Fibroblast of skin of right biceps (primary cell): ENCODE measurements around the gene HTR3A.

ENCODE experiments used
- DNase-seq: peaks from one replicate; pipeline ENCODE4 v3.0.0-alpha.2; 2013

HTR3A gene

GRCh38 chr11:113980785-113981184 lies 5.9 kb downstream of the HTR3A start:
- no peak for DNase-seq

- DNase-seq, result no peak
These were observed 7.4 kb downstream of the HTR3A start for GRCh38 chr11:113982306-113982705.

DNA sequence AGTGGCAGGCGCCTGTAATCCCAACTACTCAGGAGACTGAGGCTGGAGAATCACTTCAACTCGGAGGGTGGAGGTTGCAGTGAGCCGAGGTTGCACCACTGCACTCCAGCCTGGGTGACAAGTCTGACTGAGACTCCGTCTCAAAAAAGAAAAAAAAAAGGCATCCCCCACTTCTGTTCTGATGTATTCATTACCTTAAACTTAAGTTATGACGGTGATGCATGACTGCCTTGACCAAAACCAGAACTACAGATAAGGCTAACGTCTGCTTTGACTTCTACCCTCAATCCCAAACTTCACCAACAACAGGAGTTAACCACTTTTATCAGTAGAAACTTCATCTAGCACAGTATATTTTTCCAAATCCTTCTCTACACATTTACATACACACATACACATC lies 9.9 kb downstream of the HTR3A start:
- no peak for DNase-seq

GRCh38 chr11:113985906-113986305 lies 11.0 kb downstream of the HTR3A start:
- no peak for DNase-seq

DNA sequence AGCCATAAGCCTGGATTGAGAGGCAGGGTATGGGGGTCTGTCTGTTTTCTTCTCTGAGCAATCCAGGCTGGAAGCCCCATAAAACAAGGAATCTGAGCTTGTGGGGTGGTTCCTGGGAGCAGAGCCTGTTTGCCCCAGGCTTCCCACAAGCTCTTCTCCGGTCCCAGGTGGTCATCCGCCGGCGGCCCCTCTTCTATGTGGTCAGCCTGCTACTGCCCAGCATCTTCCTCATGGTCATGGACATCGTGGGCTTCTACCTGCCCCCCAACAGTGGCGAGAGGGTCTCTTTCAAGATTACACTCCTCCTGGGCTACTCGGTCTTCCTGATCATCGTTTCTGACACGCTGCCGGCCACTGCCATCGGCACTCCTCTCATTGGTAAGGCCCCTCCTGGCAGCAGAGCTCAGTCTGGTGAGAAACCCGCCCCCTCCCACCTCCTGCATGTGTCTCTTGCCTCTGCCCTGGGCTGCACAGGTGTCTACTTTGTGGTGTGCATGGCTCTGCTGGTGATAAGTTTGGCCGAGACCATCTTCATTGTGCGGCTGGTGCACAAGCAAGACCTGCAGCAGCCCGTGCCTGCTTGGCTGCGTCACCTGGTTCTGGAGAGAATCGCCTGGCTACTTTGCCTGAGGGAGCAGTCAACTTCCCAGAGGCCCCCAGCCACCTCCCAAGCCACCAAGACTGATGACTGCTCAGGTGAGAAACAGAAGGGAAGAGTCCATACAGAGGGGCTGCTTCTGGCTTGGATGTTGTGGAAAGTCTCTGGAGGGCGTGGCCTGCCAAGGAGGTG lies 11.6 kb downstream of the HTR3A start:
- no peak for DNase-seq

DNA sequence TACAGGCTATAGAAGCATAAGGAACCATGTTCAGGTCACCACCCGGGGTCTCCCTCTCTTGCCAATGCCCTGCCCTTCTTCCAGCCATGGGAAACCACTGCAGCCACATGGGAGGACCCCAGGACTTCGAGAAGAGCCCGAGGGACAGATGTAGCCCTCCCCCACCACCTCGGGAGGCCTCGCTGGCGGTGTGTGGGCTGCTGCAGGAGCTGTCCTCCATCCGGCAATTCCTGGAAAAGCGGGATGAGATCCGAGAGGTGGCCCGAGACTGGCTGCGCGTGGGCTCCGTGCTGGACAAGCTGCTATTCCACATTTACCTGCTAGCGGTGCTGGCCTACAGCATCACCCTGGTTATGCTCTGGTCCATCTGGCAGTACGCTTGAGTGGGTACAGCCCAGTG lies 14.5 kb downstream of the HTR3A start:
- DNase-seq, result no peak

- DNase-seq, result no peak
These were observed 15.0 kb downstream of the HTR3A start for GRCh38 chr11:113989916-113990315.

GRCh38 chr11:113991170-113991569 lies 16.3 kb downstream of the HTR3A start:
- DNase-seq, result peak; percentile 33

DNA sequence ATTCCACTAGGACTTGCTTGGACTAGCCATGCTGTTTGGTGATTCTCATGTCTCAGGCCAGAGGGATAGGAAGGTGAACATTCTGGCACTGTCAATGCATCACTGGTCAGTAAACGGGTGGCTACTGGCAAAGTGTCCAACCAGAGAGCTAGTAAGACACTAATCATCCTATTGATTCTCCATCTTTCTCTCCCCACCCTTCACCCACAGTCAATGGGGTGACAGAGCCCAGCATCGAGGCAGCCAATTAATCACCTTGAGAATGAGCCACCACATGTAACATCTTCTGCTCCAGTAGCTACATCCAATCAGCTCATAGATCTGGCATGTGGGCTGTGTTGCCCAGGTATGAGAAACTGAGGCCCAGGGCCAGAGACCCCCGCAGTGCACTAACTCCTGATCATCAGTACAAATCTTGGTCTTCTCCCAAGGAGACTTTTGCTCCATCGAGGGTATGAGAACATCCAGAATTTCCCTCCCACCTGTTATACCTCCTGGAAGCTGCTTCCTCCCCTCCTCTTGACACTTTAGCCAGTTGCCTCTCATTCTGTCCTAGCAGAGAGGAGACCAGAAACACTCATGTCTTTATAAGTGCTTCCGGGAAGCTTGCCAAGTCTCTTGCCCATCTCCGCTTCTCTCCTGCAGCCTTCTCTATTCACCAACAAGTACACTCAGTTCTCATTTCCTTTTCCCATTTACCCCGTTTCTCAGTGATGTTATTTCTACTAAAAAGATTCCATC lies 17.0 kb downstream of the HTR3A start:
- DNase-seq, result peak; percentile 3

DNA sequence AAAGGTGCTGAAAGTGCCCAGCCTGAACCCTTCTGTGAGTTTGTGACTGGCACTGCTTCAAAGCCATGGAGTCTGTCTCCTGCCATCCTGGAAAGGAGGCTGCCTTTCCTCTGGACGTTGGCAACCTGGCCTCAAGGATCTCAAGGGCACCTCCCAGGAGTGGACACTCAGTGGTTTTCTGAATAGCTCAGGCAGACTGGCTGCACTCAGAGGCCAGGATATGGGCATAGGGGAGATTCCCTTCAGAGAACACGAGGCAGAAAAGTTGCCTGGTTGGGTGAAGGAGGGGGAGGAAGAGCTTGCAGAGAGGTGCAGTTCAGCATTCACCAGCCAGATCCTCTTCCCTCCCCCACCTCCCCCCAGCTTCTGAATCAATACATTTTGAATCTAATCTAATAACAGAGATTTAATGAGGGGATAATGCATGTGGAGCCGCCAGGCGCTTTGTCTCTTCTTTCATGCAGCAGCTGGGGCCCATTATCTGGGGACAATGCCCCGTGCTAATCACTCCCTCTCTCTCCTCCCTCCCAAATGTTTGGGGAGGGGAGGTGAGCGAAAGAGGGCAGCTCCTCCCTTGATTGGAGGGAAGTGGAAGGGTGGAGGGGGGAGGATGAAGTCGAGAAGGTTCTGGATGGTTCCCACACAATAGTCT lies 17.7 kb downstream of the HTR3A start:
- no peak for DNase-seq

GRCh38 chr11:113994077-113994954 lies 19.4 kb downstream of the HTR3A start:
- DNase-seq, result no peak

- DNase-seq, result no peak
These were observed 22.6 kb downstream of the HTR3A start for GRCh38 chr11:113997473-113997872.

DNA sequence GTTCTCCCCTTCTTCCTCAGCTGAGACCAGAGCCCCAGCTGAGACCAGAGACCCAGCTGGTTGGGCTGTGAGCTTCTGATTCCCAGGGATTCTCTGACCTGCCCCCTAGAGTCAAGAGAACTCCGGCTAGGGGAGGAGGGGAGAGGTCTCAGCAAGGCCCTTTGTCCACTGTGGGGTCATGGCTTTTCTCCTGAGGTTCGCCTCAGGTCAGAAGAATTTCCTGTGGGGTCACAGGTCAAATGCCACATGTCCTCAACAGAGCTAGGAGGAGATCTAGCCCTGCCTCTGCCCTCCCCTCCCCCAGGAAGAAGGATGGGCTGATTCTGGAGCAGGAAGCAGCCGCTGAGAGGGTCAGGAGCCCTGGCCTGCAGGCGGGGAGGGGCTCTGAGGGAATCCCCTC lies 23.7 kb downstream of the HTR3A start:
- DNase-seq, result no peak

DNA sequence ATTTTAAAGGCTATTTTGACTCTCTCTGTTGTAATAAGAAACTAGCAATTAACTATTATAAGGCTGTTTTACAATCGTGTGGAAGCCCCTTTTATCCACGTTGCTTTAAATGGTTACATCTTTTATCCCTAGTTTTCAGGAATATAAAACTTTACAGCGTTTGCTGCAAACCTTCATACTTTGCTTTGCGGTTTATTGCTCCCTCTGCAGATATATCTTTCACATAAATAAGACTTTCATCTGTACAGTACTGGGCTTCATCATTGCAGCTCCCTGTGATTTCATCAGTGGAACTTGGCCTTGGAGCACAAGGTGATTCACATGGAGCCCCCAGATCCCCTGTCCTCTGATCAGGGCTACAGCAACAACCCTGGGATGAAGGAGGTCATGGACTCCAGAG lies 25.6 kb downstream of the HTR3A start:
- DNase-seq, result no peak

DNA sequence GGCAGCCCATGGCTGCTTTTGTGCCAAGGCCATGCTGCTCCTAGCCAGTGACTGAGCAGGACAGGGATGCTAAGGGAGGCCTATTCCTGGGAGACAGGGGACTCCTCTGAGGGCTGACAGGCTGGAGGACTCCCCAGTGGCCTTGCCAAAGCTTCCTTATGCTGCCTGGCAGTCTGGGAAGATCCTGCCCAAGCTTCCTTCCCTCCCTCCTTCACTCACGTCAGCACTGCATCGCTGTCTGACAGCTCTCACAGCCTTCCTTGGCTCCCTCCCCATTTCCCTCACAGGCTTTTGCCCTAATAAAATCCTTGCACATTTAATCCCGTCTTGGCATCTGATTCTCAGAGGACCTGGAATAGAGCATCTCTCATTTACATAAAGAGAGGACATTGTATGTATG lies 26.5 kb downstream of the HTR3A start:
- no peak for DNase-seq

DNA sequence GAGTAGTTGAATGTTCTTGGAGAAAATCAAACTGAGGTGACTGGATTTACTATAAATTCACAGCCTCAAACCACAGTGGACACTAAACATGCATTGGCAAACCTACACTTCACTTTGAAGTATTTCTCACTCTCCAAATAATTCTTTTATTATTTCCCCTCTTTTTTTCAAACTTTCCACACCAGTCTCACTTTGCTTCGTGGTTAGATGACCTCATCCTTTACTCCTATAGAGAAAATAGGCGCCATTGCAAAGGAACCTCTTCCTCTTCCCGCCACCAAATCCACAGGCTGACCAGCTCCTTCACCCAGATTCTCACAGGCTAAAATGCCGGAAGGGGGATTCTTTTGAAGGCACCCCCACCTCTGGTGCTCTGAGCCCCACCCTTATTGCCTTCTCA lies 33.4 kb downstream of the HTR3A start:
- DNase-seq, result no peak

GRCh38 chr11:114010931-114011330 lies 36.0 kb downstream of the HTR3A start:
- no peak for DNase-seq

DNA sequence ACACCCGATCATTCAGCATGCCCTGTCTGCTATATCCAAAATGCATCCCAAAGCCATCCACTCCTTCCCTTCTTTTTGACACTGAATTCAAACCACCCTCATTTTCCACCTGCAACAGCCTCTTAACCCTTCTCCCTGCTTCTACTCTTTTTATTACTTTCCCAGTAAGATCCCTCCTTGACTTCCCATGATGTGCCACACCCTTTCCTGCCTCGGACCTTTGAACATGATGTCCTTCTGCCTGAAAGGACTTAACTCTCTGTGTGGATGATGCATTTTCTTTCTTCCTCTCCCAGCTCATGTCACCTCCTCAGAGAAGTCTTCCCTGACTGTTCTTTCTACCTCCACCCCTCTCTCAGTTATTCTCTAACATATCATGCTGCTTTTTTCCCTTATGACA lies 36.5 kb downstream of the HTR3A start:
- DNase-seq, result no peak

DNA sequence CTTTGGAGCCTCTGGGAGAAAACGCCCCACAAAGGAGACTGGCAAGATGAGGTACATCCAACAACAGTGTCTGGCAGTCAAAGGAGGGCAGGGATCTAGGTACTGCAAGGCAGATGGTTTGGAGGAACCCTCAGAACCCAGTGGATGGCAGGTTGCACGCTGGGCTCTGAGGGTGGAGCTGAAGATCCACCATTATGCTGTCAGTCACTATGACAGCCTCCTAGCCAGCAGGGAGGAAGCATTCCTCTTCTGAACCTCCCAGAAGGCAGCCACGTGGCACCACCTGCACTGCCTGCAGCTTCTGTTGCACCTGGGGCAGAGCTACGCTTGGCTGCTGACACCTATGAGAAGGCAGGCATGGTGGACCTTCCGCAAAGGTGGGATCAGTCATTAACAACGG lies 40.2 kb downstream of the HTR3A start:
- DNase-seq, result no peak

GRCh38 chr11:114016986-114017385 lies 42.1 kb downstream of the HTR3A start:
- no peak for DNase-seq

DNA sequence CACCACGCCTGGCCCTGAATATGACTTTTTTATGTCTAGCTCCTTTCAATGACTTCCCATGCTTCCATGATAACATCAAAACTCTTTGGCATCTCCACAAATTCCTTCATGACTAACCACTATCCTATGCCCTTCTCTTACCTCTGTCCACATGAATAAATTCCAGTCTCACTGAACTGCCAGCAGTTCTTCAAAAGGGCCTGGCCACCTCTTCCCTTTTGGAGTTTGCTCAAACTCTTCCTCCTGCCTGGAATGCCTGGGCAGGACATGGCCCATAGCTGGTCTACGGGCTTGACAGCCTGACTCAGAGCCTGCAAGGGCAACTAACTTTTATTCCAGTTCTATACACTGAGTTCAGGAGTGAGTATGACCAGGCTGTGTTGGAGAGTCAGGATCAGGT lies 42.8 kb downstream of the HTR3A start:
- peak; percentile 10 for DNase-seq

DNA sequence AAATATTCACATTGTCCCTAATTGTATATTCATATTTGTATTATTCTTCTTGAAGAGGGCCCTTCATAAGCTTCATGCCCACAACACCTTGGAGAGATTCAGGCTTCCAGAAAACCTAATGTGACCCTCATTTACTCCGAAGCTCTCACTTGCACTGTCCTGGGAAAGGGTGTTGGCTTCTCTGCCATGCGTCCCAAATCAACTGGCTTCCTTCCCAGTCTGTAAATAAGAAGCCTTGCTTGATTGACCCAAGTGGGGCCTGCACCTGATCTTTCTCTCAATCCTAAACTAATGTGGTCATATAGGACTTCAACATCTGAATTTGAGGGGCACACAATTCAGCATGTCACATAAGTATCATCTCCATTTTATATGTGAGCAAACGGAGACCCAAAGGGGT lies 44.1 kb downstream of the HTR3A start:
- DNase-seq, result no peak

GRCh38 chr11:114019574-114019973 lies 44.7 kb downstream of the HTR3A start:
- no peak for DNase-seq
